SK-N-SH (cell line): ENCODE data around the gene PRKACG. TPM values are rescaled to one million over a fixed set of nuclear protein-coding genes. Genes with fewer than 3 reads are reported as not detected.

ENCODE experiments used
- CTCF ChIA-PET: fragments of 300-600, 350-600 bp; formaldehyde crosslinking; extraction: SDS; loops from one replicate; lab custom pipeline; 2021; lab: Yijun Ruan, JAX
- POLR2A ChIA-PET: fragments of 350-600 bp; sonication (Branson Sonifier 250); formaldehyde crosslinking; extraction: SDS; loops from one replicate; lab custom pipeline; 2020; ENCODE audit warnings: antibody characterized with exemption, inconsistent platforms; lab: Yijun Ruan, JAX
- DNase-seq: peaks from one replicate; pipeline ENCODE4 v3.0.0; 2012
- H2AFZ ChIP-seq: fragments of 200-600 bp; sonication (generic); 2 replicates; pipeline ENCODE4 v1.8.1; 2016; ENCODE audit warnings: antibody characterized with exemption, mild to moderate bottlenecking, low read depth
- H3F3A ChIP-seq: fragments of 200-600 bp; sonication (generic); replicated peaks from 2 replicates; pipeline ENCODE3; 2016; ENCODE audit warnings: antibody characterized with exemption, mild to moderate bottlenecking; ENCODE audit not compliant: insufficient read depth
- H3K27ac ChIP-seq, 2 experiments: fragments of 200-500 bp in 1 of 2; fragments of 200-600 bp in 1 of 2; sonication (Bioruptor generic) in 1 of 2; sonication (generic), shearing (Covaris generic) in 1 of 2; 2 replicates each; pipeline versions ENCODE4 v1.5.1 to v1.6.1; 2014 to 2016; ENCODE audit warnings: low read depth in 2 of 2, inconsistent platforms in 1 of 2, low read length in 1 of 2, mild to moderate bottlenecking in 1 of 2, mixed read lengths in 1 of 2
- H3K27me3 ChIP-seq: fragments of 200-600 bp; sonication (generic), shearing (Covaris generic); 2 replicates; pipeline ENCODE4 v1.6.1; 2016; ENCODE audit warnings: mixed run types; ENCODE audit not compliant: insufficient read depth
- H3K36me3 ChIP-seq, 2 experiments: fragments of 200-500 bp in 1 of 2; fragments of 200-600 bp in 1 of 2; sonication (Bioruptor generic) in 1 of 2; sonication (generic) in 1 of 2; replicated peaks in 1 of 2; 2 replicates each; pipeline versions ENCODE3 to v1.5.1; 2014 to 2016; ENCODE audit warnings: low read length in 1 of 2, mild to moderate bottlenecking in 1 of 2; ENCODE audit not compliant: insufficient read depth in 2 of 2, control insufficient read depth in 1 of 2
- H3K4me1 ChIP-seq, 2 experiments: fragments of 200-500 bp in 1 of 2; fragments of 200-600 bp in 1 of 2; sonication (Bioruptor generic) in 1 of 2; sonication (generic), shearing (Covaris generic) in 1 of 2; 2 replicates each; pipeline versions ENCODE4 v1.5.1 to v1.6.1; 2014 to 2016; ENCODE audit warnings: low read depth in 1 of 2, low read length in 1 of 2, mixed run types in 1 of 2; ENCODE audit not compliant: insufficient read depth in 2 of 2, control insufficient read depth in 1 of 2
- H3K4me2 ChIP-seq: fragments of 200-600 bp; sonication (generic), shearing (Covaris generic); 2 replicates; pipeline ENCODE4 v1.6.1; 2017; ENCODE audit warnings: mixed run types
- H3K4me3 ChIP-seq, 2 experiments: fragments of 200-500 bp in 1 of 2; fragments of 200-600 bp in 1 of 2; sonication (Bioruptor generic) in 1 of 2; sonication (generic), shearing (Covaris generic) in 1 of 2; 2 replicates each; pipeline versions ENCODE4 v1.5.1 to v1.8.1; 2014 to 2016; ENCODE audit warnings: low read depth in 2 of 2, inconsistent platforms in 1 of 2, low read length in 1 of 2, mild to moderate bottlenecking in 1 of 2, mixed read lengths in 1 of 2, moderate library complexity in 1 of 2
- H3K79me2 ChIP-seq: fragments of 200-600 bp; sonication (generic); 2 replicates; pipeline ENCODE4 v1.8.1; 2017; ENCODE audit warnings: mild to moderate bottlenecking; ENCODE audit not compliant: insufficient read depth
- H3K9ac ChIP-seq: fragments of 200-600 bp; sonication (generic); 2 replicates; pipeline ENCODE4 v1.6.1; 2017; ENCODE audit warnings: mixed run types
- H3K9me2 ChIP-seq: fragments of 200-600 bp; sonication (generic); 2 replicates; pipeline ENCODE4 v1.6.1; 2017; ENCODE audit warnings: mixed run types
- H3K9me3 ChIP-seq: fragments of 200-600 bp; sonication (generic); 2 replicates; pipeline ENCODE4 v1.6.1; 2017; ENCODE audit warnings: mixed run types, mild to moderate bottlenecking, moderate library complexity
- H4K20me1 ChIP-seq: fragments of 200-600 bp; sonication (generic); 2 replicates; pipeline ENCODE4 v1.6.1; 2017; ENCODE audit warnings: mild to moderate bottlenecking, mixed run types; ENCODE audit not compliant: insufficient read depth
- ELF1 ChIP-seq: IDR thresholded peaks from 2 replicates; pipeline ENCODE4 v1.4.0; 2012
- EP300 ChIP-seq, 2 experiments: IDR thresholded peaks; 2 replicates each; pipeline versions ENCODE4 v1.4.0 to v1.6.1; 2012; ENCODE audit warnings: borderline replicate concordance in 1 of 2, low read depth in 1 of 2, low read length in 1 of 2
- FOXJ3 ChIP-seq: sonication (generic); formaldehyde crosslinking; IDR thresholded peaks from 2 replicates; pipeline ENCODE4 v1.5.1; 2020; ENCODE audit warnings: mild to moderate bottlenecking, missing genetic modification reagents
- GABPA ChIP-seq: IDR thresholded peaks from 2 replicates; pipeline ENCODE4 v1.4.0; 2012; ENCODE audit warnings: low read depth, mild to moderate bottlenecking
- GATA2 ChIP-seq: sonication (generic); formaldehyde crosslinking; IDR thresholded peaks from 2 replicates; pipeline ENCODE4 v1.5.0; 2020; ENCODE audit warnings: mild to moderate bottlenecking, missing genetic modification reagents
- MEF2A ChIP-seq: IDR thresholded peaks from 2 replicates; pipeline ENCODE4 v1.4.0; 2012; ENCODE audit warnings: low read depth, borderline replicate concordance
- MXI1 ChIP-seq: IDR thresholded peaks from 2 replicates; pipeline ENCODE4 v1.6.1; 2012; ENCODE audit warnings: mild to moderate bottlenecking, low read depth, low read length, improper control_type of control experiment
- NRF1 ChIP-seq: IDR thresholded peaks from 2 replicates; pipeline ENCODE4 v1.6.1; 2012; ENCODE audit warnings: low read depth, mild to moderate bottlenecking, low read length
- PBX3 ChIP-seq: IDR thresholded peaks from 2 replicates; pipeline ENCODE4; 2012
- RCOR1 ChIP-seq: fragments of 150-350 bp; IDR thresholded peaks from 2 replicates; pipeline ENCODE4 v1.6.1; 2017; ENCODE audit warnings: antibody characterized with exemption, low read length
- RFX5 ChIP-seq: IDR thresholded peaks from 2 replicates; pipeline ENCODE4 v1.6.1; 2012; ENCODE audit warnings: mild to moderate bottlenecking, improper control_type of control experiment, low read length
- RXRA ChIP-seq: IDR thresholded peaks from 2 replicates; pipeline ENCODE4 v1.4.0; 2012; ENCODE audit warnings: low read depth, mild to moderate bottlenecking, borderline replicate concordance
- SIN3A ChIP-seq: IDR thresholded peaks from 2 replicates; pipeline ENCODE4 v1.6.1; 2012; ENCODE audit warnings: low read depth, mild to moderate bottlenecking, low read length, moderate library complexity, borderline replicate concordance
- SMC3 ChIP-seq: IDR thresholded peaks from 2 replicates; pipeline ENCODE4 v1.6.1; 2012; ENCODE audit warnings: low read depth, low read length, improper control_type of control experiment
- TAF1 ChIP-seq: IDR thresholded peaks from 2 replicates; pipeline ENCODE4 v1.6.1; 2012; ENCODE audit warnings: low read depth, mild to moderate bottlenecking, low read length, moderate library complexity, borderline replicate concordance
- TCF12 ChIP-seq: IDR thresholded peaks from 2 replicates; pipeline ENCODE4 v1.4.0; 2012
- TEAD4 ChIP-seq: IDR thresholded peaks from 2 replicates; pipeline ENCODE4 v1.4.0; 2012; ENCODE audit warnings: mild to moderate bottlenecking, borderline replicate concordance; ENCODE audit not compliant: insufficient read depth
- YY1 ChIP-seq: IDR thresholded peaks from 2 replicates; pipeline ENCODE4 v1.4.0; 2012; ENCODE audit warnings: low read depth, mild to moderate bottlenecking
- ZBTB33 ChIP-seq: IDR thresholded peaks from 2 replicates; pipeline ENCODE4 v1.4.0; 2012; ENCODE audit warnings: low read depth, borderline replicate concordance
- WGBS: methylation state at CpG from one replicate; pipeline ENCODE4 v1.1.6; 2017; ENCODE audit warnings: low lambda C conversion rate; 5-methylcytosine and 5-hydroxymethylcytosine counted together
- polyA plus RNA-seq, 3 experiments: library from polyadenylated mRNA; depleted of rRNA; stranded (reverse); fragments of >200 nt; gene quantifications; 2 replicates each; pipeline ENCODE4 v1.2.3, GENCODE V29; 2012

Gene PRKACG
- polyA plus RNA-seq, 1 of the 3 experiments (the other 2 are of a cell fraction), result not detected

- Histone ChIP-seq H3K4me1 (no peaks in the 10 kb centered on the region), H3K9me2 (no peaks in the 10 kb centered on the region), H3K27me3 (peaks cover 5% of the 10 kb centered on the region; the same call in 1 of the 2 replicates), H3K79me2 (no peaks in the 10 kb centered on the region), H3K36me3 (no peaks in the 10 kb centered on the region), H3K27ac (no peak overlapping the region), H3K4me3 (no peak overlapping the region), H3K9me3 (no peaks in the 10 kb centered on the region), H2AFZ (no peak overlapping the region), H3K4me2 (no peak overlapping the region)
- POLR2A ChIA-PET, result no interaction called here
- CTCF ChIA-PET, result interaction anchor here (1.2 to 1.5 kb wide), 3 partner anchors 22 to 24 kb away, joined by 3 to 5 read pairs (median 4); no protein-coding TSS in a partner anchor
- WGBS, result 3% methylated on average over 5 of the region's 5 CpGs
- TF ChIP-seq TEAD4 (no peak), GABPA (no peak), MXI1 (no peak), NRF1 (no peak), TAF1 (no peak), TCF12 (no peak), FOXJ3 (CRISPR knock-in tag) (no peak), SIN3A (no peak), RCOR1 (no peak), ZBTB33 (no peak), YY1 (no peak), EP300 (IDR thresholded peaks at IDR 0.05; ENCODE audit: borderline replicate concordance in 1 of 2, low read depth in 1 of 2, low read length in 1 of 2) (no peak), GATA2 (CRISPR knock-in tag) (no peak), ELF1 (no peak), PBX3 (no peak), RXRA (no peak), RFX5 (no peak), SMC3 (no peak), MEF2A (no peak)
- TF ChIP-seq, all 33 proteins: peak for 0
- no peak for DNase-seq
- H3F3A ChIP-seq, result no peaks in the 10 kb centered on the region
- no peak overlapping the region for H3K9ac ChIP-seq
- no peaks in the 10 kb centered on the region for H4K20me1 ChIP-seq
These were observed 38.4 kb downstream of the PRKACG start for GRCh38 chr9:68975365-68976043.
